GM21528 (cell line): ENCODE measurements around the gene PATJ.
A peak's percentile ranks its signal among the peaks of the same experiment; 100 is the strongest.

Source experiments
- ATAC-seq: cut with Tn5 transposase; IDR thresholded peaks from one replicate; pipeline ENCODE4 v1.9.1; 2021; ENCODE audit warnings: mild to moderate bottlenecking, moderate library complexity; ENCODE audit not compliant: unreplicated experiment, low FRiP score

PATJ gene

DNA sequence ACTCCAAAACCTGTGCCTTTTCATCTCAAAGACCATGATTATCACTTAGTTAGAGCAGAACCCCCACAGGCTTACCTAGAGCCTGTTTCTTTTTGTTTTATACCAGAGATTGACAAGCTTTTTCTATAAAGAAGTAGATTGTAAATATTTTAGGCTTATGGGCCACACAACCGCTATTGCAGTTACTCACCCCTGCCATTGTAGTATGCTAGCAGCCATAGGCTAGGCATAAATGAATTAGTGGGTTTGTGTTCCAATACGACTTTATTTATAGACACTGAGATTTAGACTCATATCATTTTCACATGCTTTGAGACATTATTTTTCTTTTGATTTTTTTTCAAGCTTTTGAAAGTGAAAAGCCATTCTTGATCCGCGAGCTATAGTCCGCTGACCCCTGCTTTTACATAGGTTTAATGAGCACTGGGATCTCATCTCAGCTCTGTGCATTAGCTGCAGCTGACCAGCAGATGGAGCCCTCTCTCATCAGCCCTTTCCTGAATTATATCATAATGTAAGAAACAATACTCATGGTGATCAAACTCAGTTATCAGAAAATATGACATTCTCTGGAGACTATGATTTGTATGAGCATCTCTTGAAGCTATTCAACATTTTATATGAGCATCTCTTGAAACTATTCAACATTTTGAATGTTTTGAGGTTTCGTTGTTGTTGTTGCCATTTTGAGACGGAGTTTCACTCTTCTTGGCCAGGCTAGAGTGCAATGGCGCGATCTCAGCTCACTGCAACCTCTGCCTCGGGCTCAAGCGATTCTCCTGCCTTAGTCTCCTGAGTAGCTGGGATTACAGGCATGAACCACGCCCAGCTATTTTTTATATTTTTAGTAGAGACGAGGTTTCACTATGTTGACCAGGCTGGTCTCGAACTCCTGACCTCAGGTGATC, 340.4 kb downstream of the PATJ start:
- no peak for ATAC-seq

DNA sequence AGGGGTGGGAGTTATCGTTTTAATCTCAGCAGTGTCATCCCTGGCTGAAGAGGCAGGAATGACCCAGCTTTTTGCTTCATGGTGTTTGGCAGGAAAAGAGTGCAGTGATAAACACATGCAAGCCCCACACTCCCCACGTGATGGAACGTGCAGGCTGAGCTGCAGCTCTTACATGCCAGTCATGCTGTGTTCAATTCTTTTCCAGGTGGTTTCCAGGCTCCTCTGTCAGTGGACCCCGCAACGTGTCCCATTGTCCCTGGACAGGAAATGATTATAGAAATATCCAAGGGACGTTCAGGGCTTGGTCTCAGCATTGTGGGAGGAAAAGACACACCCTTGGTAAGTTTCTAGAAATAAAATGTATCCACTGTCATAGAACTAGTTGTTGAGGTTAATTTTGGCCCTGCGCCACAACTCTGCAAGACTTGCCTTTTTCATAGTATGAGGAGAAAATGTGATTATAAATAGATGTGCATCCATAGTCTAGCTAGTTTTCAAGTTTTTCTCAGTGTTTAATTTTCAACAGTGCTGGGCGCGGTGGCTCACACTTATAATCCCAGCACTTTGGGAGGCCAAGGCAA, 342.1 kb downstream of the PATJ start:
- no peak for ATAC-seq

DNA sequence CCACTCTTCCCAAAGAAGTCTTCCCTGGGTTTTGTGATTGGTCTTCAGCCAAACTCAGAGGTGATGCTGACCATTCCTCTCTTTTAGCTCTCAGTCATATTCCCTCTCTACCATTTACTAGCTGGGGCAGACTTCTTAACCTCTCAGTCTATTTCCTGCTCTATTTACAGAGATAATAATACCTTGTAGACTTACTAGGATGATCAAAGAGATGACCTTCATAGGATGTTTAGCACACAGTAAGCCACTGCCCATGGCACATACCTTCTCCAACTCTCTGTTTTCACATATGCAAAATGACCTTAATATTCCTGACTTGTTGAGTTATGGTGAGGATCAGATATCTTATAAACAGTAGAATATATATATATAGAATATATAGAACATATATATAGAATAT, 346.2 kb downstream of the PATJ start:
- ATAC-seq = no peak

DNA sequence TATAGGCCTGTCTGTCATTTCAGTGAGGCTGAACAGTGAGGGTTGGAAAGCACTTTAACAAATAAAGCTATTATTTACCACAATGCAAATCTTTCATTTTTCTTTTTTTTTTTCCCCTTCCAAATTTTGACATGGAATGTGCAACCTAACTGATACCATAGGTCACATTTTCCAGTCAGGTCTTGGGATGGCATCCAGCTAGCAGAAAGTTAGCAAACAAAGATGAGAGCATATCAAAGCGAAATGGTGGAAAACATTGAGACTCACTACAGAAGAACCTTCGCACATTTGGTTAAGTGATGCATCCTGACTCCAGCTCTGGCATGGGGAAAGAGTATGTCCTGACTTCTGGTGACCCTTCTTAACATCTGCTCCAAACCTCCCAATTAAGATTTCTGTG, 347.3 kb downstream of the PATJ start:
- ATAC-seq = no peak

GRCh38 chr1:62090016-62090415, 347.7 kb downstream of the PATJ start:
- ATAC-seq = no peak

DNA sequence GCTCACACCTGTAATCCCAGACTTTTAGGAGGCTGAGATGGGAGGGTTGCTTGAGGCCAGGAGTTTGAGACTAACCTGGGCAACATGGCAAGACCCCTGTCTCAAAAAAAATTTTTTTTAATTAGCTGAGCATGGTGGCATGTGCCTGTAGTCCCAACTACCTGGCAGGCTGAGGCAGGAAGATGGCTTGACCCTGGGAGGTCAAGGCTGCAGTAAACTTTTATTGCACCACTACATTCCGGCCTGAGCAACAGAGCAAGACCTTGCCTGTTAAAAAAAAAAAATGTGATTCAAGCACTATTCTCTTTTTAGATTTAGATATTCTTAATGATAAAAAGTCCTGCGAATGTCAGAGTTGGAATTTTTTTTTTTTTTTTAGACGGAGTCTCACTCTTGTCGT, 349.8 kb downstream of the PATJ start:
- ATAC-seq = no peak

GRCh38 chr1:62093261-62093660, 351.0 kb downstream of the PATJ start:
- ATAC-seq = no peak

GRCh38 chr1:62097464-62097863, 355.2 kb downstream of the PATJ start:
- ATAC-seq = no peak

DNA sequence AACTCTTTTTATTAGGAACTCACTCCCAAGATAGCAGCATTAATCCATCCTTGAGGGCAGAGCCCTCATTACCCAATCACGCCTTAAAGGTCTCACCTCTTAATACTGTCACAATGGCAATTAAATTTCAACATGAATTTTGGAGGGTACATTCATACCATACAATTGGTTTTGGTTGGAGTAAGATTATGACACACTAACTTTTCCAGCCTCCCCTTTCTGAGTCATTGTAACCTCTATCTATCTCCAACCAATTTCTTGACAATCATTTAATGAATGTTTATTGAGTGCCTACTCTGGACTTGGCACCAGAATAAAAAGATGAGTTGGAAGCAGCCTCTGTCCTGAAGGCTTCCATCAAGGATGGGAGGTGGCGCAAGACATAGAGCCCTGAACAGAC, 358.2 kb downstream of the PATJ start:
- no peak for ATAC-seq

- no peak for ATAC-seq
Measured at GRCh38 chr1:62103846-62104245, 361.6 kb downstream of the PATJ start.

GRCh38 chr1:62107923-62108322, 365.6 kb downstream of the PATJ start:
- no peak for ATAC-seq

- no peak for ATAC-seq
Measured at GRCh38 chr1:62109124-62109523, 366.8 kb downstream of the PATJ start.

- no peak for ATAC-seq
Measured at GRCh38 chr1:62110198-62110817, 368.0 kb downstream of the PATJ start.

DNA sequence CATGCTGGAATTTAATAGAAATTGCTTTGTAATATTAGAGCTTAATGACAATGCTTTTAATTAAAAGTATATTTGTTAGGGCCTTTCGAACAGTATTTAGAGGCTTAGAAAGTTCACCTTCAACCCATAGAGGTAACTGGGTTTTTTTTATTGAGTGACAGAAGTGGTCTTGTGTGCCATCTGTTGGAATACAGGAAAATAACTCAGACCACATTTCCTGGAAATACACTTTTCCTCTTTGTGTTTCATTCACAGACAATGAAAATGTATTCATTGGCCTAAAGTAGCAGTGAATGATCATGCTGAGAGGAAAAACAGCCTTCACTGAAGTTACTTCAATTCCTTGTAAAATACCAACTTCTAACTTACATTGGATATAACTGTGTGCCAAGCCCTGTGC, 368.8 kb downstream of the PATJ start:
- ATAC-seq = no peak

GRCh38 chr1:62113507-62113906, 371.2 kb downstream of the PATJ start:
- ATAC-seq = no peak

- ATAC-seq = no peak
Measured at GRCh38 chr1:62117018-62117750, 374.9 kb downstream of the PATJ start.

DNA sequence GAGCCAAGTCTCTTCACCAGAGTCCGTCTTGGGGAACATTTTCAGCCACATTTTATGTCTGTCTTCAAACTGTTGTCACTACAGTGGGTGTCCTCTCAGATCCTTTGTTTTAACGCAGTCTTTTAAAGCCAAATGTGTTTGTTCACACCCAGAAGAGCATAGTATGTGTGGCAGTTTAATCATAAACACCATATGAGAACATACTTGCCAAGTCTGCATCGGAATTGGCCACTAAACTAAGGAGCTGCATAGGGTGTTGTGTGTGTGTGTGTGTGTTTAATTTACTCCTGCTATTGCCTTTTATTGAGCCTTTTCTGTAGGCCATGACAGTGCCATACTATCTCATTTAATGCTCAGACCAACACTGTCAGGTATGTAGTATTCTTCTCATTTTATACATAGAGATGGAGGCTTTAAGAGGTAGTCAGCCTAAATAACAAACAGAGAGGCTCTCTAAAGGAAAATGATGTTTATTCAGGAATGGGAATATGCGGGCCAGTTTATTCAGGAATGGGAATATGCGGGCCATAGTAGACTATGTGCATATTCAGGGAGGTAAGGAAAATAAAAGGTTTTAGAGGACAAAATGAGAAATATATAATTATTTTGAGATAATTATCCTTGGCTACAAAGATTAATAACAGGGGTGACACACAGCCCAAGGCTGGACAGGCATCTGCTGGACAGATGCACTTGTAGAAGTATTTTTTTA, 384.5 kb downstream of the PATJ start:
- ATAC-seq = no peak

DNA sequence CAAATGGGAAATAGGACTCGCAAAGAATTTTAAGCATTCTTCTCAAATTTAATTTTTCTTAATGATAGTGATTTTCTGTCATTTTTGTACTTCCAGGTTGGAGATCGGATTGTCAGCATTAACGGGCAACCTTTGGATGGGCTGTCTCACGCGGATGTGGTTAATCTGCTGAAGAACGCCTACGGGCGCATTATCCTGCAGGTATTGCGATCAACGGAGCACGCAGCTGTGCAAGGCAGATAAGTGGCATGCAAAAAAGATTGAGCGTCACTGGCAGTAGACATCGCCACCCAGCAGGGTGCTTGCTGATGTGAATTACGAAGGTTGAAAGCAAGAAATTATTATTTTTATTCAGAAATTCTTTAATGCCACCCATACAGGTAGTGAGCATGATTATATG, 386.5 kb downstream of the PATJ start:
- no peak for ATAC-seq

DNA sequence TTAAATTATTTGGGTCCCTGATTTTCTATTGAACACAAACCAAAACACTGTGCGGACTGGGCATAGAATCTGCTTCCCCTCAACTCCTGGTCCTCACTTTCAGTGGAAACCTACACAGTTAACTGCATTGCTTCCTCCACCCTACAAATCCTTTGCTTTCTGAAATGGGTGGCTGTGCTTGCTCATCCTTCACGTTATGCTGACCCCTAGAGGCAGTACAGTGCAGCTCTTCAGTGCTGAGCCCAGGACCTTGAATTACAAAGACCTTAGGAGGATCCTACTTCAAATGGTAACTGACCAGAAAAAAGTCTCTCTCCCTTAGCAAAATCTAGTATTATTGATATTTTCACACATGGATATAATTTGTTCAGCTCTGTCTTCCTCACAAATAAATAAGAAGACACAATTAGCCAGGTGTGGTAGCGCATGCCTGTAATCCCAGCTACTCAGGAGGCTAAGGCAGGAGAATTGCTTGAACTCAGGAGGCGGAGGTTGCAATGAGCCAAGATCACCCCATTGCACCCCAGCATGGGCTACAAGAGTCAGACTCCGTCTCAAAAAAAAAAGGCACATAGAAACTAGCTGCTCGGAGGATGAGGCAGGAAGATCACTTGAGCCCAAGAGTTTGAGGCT, 388.9 kb downstream of the PATJ start:
- ATAC-seq = peak; percentile 88

GRCh38 chr1:62138029-62138428, 395.7 kb downstream of the PATJ start:
- ATAC-seq = no peak
